H1 (cell line): ENCODE measurements around the gene SPATS2. TPM values are rescaled to one million over a fixed set of nuclear protein-coding genes. Genes with fewer than 3 reads are reported as not detected.

Source experiments
- CBX8 ChIP-seq: fragments of 300-800, 300-1000 bp; sonication (generic); IDR thresholded peaks from 2 replicates; pipeline ENCODE4 v1.7.1; 2016; ENCODE audit warnings: low read depth, low read length, borderline replicate concordance
- CEBPB ChIP-seq: IDR thresholded peaks from 2 replicates; pipeline ENCODE4 v1.6.1; 2012; ENCODE audit warnings: low read depth, low read length
- EGR1 ChIP-seq: IDR thresholded peaks from 2 replicates; pipeline ENCODE4 v1.6.1; 2011; ENCODE audit warnings: low read depth, low read length, borderline replicate concordance
- SIN3A ChIP-seq, 2 experiments: IDR thresholded peaks in 1 of 2; conservative IDR thresholded peaks in 1 of 2; 2 replicates each; pipeline ENCODE4 v1.6.1; 2011 to 2012; ENCODE audit warnings: low read length in 2 of 2, improper control_type of control experiment in 1 of 2, low read depth in 1 of 2, mild to moderate bottlenecking in 1 of 2
- polyA plus RNA-seq, 7 experiments: library from polyadenylated mRNA; depleted of rRNA in 3 of 7; stranded (reverse) in 5 of 7; unstranded in 2 of 7; fragments of >200 nt in 5 of 7; fragments of 200-250 nt in 2 of 7; gene quantifications; 1 replicate in 5 of 7; 2 replicates in 1 of 7; 4 replicates in 1 of 7; pipeline versions ENCODE4 v1.2.1 to v1.2.3, GENCODE V29; 2011 to 2013; ENCODE audit warnings: missing spikeins in 2 of 7, mixed read lengths in 2 of 7
- total RNA-seq: library from RNA; stranded (reverse); fragmentation: NEBNext Ultra II Directional; extraction: Animal tissue kit (Norgen Biotek cat#: 25700); gene quantifications from 2 replicates; pipeline ENCODE4 v1.2.1, GENCODE V29; 2021

The SPATS2 gene
- total and polyA plus RNA-seq, 2 of the 8 experiments (the other 6 are each of a cell fraction or from before 2014, with no cell fraction given) = 19.2 to 24.5 TPM

DNA sequence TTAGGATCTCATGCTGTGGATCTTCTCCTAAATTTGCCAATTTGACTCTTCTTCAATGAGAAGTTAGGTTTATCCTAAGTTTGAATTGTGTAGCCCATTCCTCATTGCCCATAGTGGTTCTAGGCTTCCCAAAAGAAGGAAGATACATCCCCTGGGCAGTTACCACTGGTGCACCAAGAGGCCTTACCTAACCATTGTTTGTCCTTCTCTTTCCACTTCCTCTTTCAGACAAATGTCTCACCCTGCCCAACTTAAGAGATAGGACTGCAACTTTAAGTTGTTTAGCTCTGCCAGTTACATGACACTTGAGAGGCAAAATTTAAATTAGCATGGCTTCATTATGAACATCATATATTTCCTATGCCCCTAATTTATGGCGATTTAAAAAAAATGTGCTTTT lies 162.2 kb downstream of the SPATS2 start (continued):
- TF ChIP-seq CBX8 (no peak), EGR1 (no peak), SIN3A (conservative IDR thresholded peaks at IDR 0.05 in 1 of 2, IDR thresholded peaks at IDR 0.05 in 1 of 2; ENCODE audit: low read depth in 1 of 2, low read length in 2 of 2) (no peak), CEBPB (no peak)
- TF ChIP-seq, all 59 proteins: peak for 0
